ENCODE data around the gene CTSD. TPM values are rescaled to one million over a fixed set of nuclear protein-coding genes. Genes with fewer than 3 reads are reported as not detected.

The CTSD gene
- total RNA-seq, 1 experiment from 2014 or later = 127 TPM

GRCh38 chr11:1745701-1746320 lies 17.9 kb downstream of the CTSD start:
- RAD21 ChIA-PET (ENCODE audit: low non-redundant PET in 1 of 2, low total read pairs in 2 of 2, uncharacterized antibody in 2 of 2, unreplicated experiment in 2 of 2) = no interaction called here

More at GRCh38 chr11:1745701-1746320, 17.9 kb downstream of the CTSD start:
- H3K4me1 ChIP-seq (ENCODE audit: control insufficient read depth in 1 of 2, insufficient read depth in 2 of 2, low read length in 2 of 2) = no peaks in the 10 kb centered on the region
- H3K4me3 ChIP-seq (replicated peaks in 1 of 2; ENCODE audit: low read depth in 1 of 2, low read length in 2 of 2) = no peak overlapping the region
- ATAC-seq = no peak
- peaks cover 11% of the 10 kb centered on the region; the same call in 1 of the 2 replicates for H3K27me3 ChIP-seq (ENCODE audit: insufficient read depth, low read length)
- no peak for DNase-seq (ENCODE audit: low read depth, low spot score)
- no peak overlapping the region for H3K9ac ChIP-seq (ENCODE audit: low read length)
- BruUV-seq (replicated peaks) = no TSS peak
- H3K27ac ChIP-seq (ENCODE audit: low read depth, low read length) = no peak overlapping the region
- H3K79me2 ChIP-seq (ENCODE audit: insufficient read depth, low read length) = no peaks in the 10 kb centered on the region
- H3K9me3 ChIP-seq (ENCODE audit: control insufficient read depth in 1 of 2, insufficient read depth in 1 of 2, low read depth in 1 of 2, low read length in 2 of 2) = no peaks in the 10 kb centered on the region
- POLR2A ChIA-PET = no interaction called here
- TF ChIP-seq TCF7L2 (IDR thresholded peaks at IDR 0.05; ENCODE audit: borderline replicate concordance, extremely low read depth, insufficient read depth, insufficient read length) (no peak), POLR2AphosphoS5 (IDR thresholded peaks at IDR 0.05; ENCODE audit: low read depth, low read length) (no peak), EZH2 (IDR thresholded peaks at IDR 0.05) (no peak), ZBTB33 (IDR thresholded peaks at IDR 0.05; ENCODE audit: extremely low read depth, insufficient replicate concordance, low read length) (no peak), POLR2A (IDR thresholded peaks at IDR 0.05; ENCODE audit: borderline replicate concordance, extremely low read depth, insufficient read depth, insufficient read length) (no peak), SRF (IDR thresholded peaks at IDR 0.05; ENCODE audit: low read depth) (no peak), CBX3 (IDR thresholded peaks at IDR 0.05; ENCODE audit: low read depth) (no peak), MAX (IDR thresholded peaks at IDR 0.05) (no peak), EZH2phosphoT487 (IDR thresholded peaks at IDR 0.05; ENCODE audit: borderline replicate concordance) (no peak)
- H2AFZ ChIP-seq (ENCODE audit: low read depth, low read length, poor library complexity, severe bottlenecking) = no peak overlapping the region
- no peaks in the 10 kb centered on the region for H3K9me2 ChIP-seq (ENCODE audit: insufficient read depth)
- no peaks in the 10 kb centered on the region for H3K36me3 ChIP-seq (ENCODE audit: control insufficient read depth in 1 of 2, insufficient read depth in 2 of 2, low read length in 2 of 2)
- intact Hi-C loops (cut with micrococcal nuclease) = no loop called here
- CTCF ChIA-PET = interaction anchor here (1.6 kb wide), 1 partner anchor 52 kb away, joined by 4 read pairs; no protein-coding TSS in a partner anchor
- no peak overlapping the region for H3K4me2 ChIP-seq (ENCODE audit: low read length)
- no peaks in the 10 kb centered on the region for H4K20me1 ChIP-seq (ENCODE audit: insufficient read depth)

All from HCT116 (cell line).